ENCODE results near the gene TMEM185B. TPM values are rescaled to one million over a fixed set of nuclear protein-coding genes. Genes with fewer than 3 reads are reported as not detected.
"Not testable (repeated sequence)": the region's sequence is repeated elsewhere in the genome, so short reads cannot be mapped to it uniquely, and the experiment has no call there.

TMEM185B gene
- total RNA-seq, 1 donor from 2014 or later: 21.1 TPM

DNA sequence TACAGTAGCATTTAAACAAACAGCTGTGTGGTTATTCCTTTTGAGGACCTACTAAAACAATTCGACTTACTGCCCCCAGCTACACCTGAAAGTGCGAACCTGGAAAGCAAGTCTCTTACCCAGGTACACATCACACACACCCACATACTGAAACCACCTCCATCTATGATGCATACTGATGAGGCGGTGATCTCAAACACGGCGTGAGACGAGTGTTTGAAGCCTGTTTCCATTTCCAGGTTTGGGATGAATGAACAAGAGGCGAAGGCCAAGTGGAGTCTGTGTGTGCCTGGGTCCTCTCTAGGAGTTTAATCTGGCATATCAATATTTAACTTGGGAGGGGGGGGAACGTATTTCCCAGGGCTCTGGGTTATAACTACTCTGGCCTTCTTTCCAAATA, 1.6 kb downstream of the TMEM185B start:
- ATAC-seq (ENCODE audit: poor library complexity): no peak

DNA sequence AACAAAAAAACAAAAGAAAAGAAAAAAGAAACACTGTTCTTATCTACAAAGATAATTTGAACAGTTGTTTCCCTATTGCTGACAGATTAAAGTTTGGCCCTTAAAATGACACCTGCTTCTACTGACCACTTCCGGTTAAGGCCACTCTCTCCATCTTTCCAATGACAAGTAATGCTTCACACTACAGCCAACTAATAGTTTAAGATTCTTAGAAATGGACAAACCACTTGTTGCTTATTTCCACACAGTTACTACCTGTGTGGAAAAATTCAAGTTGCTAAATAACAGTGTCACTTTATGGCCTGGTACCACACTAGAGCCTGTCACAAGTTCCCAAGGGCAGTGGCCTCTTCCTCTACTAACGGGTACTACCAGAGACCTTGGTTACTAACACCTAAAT, 2.4 kb downstream of the TMEM185B start:
- ATAC-seq (ENCODE audit: poor library complexity) (no peak), DNase-seq (no peak)
- intact Hi-C loops (cut with DNase I): no loop called here

More for the DNA sequence above, 1.6 kb downstream of the TMEM185B start:
- intact Hi-C loops (cut with DNase I): no loop called here
- no peak for DNase-seq

DNA sequence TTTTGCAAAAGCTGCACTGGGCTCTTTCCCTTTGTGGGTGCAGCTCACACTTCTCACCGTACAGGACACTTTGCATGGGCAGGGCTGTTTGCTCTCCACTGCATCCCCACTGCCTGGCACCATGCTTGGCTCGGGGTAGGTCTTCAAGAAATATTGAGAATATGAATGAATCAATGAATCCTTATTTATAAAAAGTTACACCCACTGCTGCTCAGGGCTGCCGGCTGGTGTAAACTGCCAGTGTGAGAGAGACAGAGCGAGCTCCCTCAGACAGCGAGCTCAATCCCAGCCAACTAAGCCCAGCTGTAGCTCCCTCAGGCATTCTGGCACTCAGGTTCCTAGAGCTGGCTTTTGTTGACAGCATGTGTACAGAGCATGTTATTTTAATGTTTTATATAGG, 3.4 kb downstream of the TMEM185B start:
- no peak for ATAC-seq (ENCODE audit: poor library complexity)
- intact Hi-C loops (cut with DNase I): no loop called here
- no peak for DNase-seq

DNA sequence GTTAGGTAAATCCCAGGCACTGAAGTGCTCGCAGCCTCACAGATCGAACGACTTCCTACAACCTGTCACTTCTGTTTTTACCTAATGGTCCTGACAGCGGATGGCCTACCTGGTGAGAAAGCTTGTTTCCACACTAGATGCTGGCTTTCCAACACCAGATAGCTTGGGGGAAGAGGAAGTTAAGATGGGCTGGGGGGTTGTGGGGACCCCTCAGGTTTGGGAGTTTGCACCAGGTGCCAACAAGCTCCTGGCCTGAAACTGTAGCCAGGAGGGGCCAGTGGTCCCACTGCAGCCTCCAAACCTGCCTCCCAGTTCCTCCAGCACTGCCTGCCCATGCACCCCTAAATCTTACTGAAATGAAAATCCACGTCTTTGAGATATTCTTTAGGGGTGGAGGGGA, 3.9 kb downstream of the TMEM185B start:
- no peak for DNase-seq
- intact Hi-C loops (cut with DNase I): no loop called here
- no peak for ATAC-seq (ENCODE audit: poor library complexity)

DNA sequence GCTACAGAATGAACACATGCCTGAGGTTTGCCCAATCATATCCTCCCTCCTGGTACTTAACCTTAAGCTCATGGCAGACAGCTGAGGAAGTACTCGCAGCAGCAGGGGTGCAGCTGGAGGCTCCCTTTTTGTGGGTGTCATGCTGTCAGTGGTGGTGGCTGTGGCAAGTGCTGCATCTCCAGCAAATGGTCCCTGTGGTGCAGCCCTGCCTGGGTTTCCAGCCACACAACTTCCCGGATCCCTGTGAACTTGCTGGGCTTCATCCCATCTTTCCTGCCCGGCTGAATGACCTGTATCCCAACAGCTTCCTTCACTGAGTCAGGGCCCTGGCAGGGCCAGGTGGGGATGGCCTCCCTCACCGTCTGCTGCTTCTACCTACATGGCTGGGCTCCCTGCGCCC, 5.0 kb downstream of the TMEM185B start:
- DNase-seq (no peak), ATAC-seq (ENCODE audit: poor library complexity) (no peak)
- intact Hi-C loops (cut with DNase I): no loop called here

DNA sequence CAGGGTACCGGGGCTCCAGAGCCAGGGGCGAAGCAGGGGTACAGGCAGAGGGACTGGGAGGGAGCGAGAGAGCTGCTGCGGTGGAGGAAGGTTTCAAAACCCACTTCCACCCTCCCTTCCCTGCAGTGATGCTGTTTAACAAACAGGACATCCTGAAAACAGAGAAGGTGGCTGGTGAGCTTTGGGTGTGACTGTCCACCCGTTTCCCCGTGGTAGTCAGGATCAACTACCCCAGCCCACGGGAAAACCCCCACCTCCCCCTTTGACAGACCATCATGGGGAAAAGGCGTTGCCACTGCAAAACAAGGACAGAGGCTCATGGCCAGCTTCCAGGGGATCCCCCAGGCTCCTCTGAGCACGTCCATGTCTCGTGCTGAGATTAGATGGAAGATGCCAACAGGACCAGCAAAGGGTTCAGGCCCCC, 12.9 kb downstream of the TMEM185B start:
- intact Hi-C loops (cut with DNase I): no loop called here
- DNase-seq: no peak
- no peak for ATAC-seq (ENCODE audit: poor library complexity)

DNA sequence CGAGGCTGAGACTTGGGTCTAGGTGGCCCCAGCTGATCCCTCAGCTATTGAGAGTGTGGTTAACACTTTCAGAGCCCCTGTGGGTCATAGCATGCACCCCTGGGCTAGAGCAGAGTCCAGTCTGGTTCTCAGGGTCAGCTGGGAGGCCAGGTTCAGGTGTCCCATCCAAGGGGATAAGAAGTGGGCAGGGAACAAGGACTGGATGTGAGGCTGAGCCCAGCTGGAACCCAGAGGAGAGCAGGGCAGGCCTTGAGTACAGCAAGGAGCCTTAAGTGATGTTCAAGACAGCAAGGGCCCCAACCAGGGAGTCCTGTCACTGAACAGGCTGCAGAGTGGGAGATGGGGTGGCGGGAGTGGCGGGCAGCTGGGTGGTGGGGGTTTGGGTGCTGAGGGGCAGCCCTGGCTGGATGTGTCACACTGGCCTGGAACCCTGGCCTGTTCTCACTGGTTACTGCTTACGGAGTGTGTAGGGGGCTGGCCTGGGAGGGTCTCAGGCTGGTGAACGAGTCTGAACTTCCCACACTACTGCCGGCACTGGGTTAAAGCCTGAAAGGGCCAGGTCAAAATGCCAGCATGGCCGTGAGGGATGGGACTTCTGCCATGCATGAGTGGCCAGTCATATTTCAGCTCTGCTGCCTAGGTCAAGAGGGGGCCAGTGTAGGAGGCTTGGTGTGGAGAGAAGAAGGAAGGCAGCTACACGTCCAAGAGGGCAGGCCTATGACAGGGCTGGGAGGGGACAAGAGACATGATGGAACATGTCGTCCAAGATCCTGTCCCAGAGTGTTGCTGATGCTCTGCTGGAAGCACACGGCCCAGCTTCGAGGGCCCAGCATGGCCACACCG, 13.6 kb downstream of the TMEM185B start:
- intact Hi-C loops (cut with DNase I): no loop called here
- ATAC-seq (ENCODE audit: poor library complexity): peak; percentile 36
- no peak for DNase-seq

DNA sequence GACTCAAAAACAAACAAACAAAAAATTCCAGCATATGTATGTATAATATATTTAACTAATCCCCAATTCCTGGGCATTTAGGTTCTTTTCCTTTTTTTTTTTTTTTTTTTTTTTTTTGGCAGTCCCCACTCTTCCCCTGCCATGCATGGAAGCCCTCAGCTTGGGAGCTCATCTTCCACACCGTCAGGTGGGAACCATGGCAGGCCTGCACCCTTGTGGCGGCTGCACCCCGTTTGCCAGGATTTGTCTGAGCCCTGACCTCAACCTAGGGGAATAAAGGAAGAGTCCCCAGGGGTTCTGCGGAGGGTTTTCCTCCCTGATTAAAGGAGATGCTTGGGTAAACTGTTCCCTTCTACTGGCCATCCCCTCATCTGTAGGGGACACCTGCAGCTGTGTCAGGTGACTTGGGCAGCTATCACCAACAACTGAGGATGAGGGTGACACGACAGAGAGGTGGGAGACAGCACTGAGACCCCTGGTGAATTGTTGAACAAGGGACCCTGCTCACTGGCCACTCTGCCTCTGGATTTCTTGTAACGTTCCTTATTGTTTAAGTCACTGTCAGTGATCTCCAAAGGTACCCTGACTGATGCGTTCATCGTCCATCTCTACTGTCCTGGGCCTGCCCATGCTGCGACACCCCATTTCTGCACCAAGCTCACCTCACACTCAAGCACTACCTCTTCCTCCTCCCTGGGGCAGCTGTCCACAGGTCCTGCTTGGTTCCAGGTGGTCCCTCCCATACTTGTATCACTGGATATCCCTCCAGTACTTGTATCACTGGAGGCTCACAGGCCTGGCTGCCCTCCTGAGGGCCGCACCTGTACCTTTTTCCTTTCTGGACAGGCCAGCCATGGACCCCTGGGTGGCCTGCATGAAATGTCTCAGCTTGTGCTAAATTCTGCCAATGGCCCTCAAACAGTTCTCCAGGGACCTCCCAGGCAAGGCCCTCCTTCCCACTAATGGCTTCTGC, 14.5 kb downstream of the TMEM185B start:
- intact Hi-C loops (cut with DNase I): no loop called here
- no peak for ATAC-seq (ENCODE audit: poor library complexity)
- DNase-seq: no peak

DNA sequence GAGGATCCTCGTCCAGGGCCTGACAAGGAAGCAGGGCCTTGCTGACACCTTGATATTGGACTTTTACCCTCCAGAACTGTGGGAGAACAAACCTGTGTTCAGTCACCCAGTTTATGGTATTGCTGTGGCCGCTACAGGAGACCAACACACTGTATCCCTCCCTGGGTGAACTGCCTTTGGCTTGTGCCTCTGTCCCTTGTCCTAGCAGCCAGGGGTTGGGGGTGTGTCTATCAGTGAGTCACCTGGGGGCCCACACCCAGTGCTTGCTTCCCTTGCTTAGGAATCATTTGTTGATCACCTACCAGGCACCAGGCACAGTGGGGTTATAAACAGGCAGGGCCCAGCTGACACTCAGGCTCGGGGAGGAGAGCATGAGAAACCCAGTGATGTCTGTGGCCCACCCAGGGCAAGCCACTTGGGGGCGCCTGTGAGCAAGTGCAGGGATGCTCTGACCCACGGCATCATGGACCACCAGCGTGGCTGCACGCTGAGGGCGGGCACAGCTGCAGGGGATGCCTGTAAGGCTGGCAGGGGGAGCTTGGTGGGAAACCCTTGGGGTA, 17.1 kb downstream of the TMEM185B start:
- DNase-seq (no peak), ATAC-seq (ENCODE audit: poor library complexity) (no peak)
- intact Hi-C loops (cut with DNase I): no loop called here

DNA sequence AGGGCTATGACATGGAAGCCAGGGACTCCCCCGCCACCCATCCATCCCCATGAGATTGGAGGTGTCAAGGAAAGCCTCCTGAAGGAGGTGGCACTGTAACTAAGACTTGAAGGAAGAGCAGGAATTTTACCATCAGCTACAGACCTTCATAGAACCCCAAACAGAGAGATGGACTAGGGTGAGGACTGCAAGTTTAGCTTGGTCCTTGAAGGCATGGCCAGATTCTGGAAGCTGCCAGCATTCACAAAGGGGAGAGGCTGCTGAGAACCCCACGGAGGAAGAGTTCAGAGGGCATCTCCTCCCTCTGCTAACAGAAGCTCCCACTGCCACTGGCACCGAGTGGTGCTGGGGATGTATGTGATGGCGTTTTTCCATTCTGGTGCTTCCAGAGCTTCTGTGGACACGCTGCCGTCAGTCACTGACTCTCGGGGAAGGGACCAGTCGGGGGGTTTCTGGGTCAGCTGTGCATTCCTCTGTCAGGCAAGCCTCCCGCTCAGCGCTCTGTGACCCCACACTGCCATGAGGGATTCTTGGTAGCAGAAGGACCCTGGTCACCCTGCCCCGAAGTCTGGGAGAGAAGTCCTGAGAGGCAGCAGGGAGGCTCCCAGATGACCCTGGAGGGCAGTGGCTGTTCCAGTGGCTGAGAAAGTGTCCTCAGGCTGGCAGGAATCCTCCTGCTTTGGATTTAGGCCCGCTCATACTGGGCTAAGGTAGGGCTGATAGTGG, 18.1 kb downstream of the TMEM185B start:
- ATAC-seq (ENCODE audit: poor library complexity) (no peak), DNase-seq (no peak)
- intact Hi-C loops (cut with DNase I): no loop called here

DNA sequence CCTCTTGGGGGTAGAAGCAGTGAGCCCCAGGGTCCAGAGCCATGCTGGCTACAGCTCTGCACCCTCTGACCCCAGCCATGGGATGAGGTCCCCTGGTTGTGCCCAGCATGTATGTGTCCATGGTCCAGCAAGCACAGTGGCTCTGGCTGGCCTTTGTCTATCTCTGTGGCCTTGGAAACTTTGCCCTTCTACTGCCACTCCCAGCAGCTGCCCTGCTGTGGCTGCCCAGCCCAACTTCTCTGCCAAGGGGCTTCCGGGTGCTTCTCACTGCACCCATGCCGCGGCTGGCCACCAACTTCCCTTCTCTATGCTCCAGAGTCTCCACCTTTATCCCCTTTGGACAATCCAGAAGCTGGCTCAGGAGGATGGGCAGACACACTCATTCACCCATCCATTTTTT, 18.8 kb downstream of the TMEM185B start:
- DNase-seq (no peak), ATAC-seq (ENCODE audit: poor library complexity) (peak; percentile 12)
- intact Hi-C loops (cut with DNase I): no loop called here

DNA sequence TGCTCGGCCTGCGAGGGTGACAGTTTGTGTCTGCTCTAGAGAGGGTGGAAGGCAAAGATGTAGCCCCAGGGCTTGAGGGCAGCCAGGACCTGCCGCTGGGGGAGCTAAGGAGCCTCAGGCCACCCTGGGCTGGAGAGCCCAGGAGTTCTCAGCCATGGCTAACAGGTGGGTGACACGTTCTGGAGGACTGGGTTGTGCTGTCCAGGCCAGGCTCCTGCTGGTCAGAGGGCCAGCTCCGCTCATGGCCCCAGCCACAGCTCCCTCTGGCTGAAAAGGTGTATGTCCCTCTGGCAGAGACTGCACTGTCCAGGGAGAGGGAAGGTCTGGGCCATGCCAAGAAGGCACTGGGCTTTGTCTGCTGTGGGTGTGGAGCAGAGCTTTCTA, 19.2 kb downstream of the TMEM185B start:
- intact Hi-C loops (cut with DNase I): no loop called here
- DNase-seq (no peak), ATAC-seq (ENCODE audit: poor library complexity) (peak; percentile 53)

DNA sequence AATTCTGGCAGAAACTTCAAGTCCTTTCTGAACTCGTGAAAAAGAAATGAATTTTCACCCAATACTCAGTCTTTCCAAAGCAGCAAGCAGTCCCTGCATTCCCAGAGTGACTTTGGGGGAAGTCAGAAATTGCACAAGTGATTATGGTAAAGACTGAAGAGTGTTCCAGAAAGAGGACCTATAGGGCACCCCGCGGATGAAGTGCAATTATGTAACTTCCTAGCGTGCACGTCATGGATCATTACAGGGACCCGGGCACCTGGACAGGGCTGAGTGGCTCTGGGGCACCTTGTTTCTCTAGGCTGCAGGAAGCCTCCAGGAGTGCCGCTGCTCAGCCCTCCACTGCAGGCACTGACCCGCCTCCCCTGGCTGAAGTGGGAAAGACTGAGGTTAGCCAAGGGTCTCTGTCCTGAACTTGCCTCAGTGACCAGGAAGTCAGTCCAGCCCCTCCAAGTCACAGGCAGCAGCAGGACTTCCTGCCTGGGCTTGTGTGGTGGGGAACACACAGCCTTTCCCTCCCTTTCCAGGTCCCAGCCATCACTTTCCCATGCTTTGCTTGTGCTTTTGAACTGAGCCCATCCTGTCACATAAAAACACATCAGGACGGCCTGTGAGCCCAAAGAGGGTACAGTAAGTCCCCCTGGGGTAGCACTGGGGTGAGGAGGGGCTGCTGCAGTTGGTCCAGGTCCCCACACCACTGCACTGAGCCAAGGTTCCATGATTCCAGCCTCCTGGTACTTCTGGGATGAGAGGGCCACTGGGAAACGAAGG, 19.8 kb downstream of the TMEM185B start:
- ATAC-seq (ENCODE audit: poor library complexity) (peak; percentile 21), DNase-seq (no peak)
- intact Hi-C loops (cut with DNase I): no loop called here

DNA sequence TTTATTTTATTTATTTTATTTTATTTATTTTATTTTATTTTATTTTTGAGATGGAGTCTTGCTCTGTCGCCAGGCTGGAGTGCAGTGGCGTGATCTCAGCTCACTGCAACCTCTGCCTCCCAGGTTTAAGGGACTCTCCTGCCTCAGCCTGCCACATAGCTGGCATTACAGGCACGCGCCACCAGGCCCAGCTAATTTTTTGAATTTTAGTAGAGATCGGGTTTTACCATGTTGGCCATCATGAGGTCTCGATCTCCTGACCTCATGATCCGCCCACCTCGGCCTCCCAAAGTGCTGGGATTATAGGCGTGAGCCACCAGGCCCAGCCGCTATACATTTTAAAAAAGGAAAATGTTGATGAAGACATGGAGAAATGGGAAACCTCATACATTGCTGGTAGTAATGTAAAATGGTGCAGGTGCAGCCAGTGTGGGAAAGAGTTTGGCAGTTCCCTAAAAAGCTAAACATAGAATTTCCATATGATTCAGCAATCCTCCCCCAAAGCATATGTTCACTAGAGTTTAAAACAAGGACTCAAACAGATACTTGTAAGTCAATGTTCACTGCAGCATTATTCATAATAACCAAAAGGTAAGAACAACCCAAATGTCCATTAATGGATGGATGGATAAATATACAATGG, 23.3 kb downstream of the TMEM185B start:
- intact Hi-C loops (cut with DNase I); ATAC-seq (ENCODE audit: poor library complexity); DNase-seq: not testable (repeated sequence)

DNA sequence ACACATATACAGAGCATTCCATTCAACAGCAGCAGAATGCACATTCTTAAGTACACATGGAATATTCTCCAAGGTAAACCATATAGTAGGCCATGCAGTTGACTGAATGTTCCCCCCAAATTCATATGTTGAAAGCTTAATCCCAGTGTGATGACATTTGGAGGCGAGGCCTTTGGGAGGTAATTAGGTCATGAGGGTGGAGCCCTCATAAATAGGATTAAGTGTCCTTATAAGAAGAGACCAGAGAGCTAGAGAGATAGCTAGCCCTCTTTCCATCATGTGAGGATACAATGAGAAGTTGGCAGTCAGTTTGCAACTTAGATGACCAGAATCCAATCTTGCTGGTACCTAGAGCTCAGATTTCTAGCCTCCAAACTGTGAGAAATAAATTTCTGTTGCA, 27.6 kb downstream of the TMEM185B start:
- ATAC-seq (ENCODE audit: poor library complexity): no peak
- intact Hi-C loops (cut with DNase I): no loop called here

DNA sequence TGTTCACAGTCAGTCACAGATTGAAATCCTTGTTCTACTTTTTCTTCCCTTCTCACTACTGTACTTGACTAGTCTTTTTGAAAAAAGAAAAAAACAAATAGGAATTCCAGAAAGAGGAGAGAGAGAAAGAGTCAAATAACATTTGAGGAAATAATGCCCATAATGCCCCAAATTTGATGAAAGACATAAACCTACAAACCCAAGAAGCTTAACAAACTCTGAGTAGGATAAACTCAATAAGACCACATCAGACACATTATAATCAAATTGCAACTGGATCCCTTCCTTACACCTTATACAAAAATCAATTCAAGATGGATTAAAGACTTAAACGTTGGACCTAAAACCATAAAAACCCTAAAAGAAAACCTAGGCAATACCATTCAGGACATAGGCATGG, 30.9 kb downstream of the TMEM185B start:
- DNase-seq (no peak), ATAC-seq (ENCODE audit: poor library complexity) (no peak)
- intact Hi-C loops (cut with DNase I): no loop called here

More for the DNA sequence above, 27.6 kb downstream of the TMEM185B start:
- no peak for DNase-seq

DNA sequence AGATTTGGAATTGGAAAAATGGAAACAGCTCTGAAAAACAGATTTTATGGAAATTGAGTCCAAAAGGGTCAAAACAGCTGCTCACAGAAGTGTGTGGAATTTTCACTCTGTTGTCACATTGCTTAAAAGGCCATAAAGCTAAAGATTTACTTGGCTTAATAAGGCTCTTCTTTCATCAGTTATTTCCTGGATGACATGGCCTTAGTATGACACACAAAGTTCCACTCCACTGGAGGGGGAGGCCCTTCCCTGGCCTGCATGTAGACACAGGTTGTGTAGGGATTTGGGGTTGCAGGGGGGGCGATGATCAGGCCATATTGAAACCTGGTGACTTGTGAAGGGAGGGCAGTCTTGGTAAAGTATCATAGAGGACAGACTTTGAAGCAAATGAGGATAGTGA, 34.0 kb downstream of the TMEM185B start:
- no peak for ATAC-seq (ENCODE audit: poor library complexity)
- no peak for DNase-seq
- intact Hi-C loops (cut with DNase I): no loop called here
